BJ (cell line): Measurements from ENCODE around the gene MLLT10. TPM values are rescaled to one million over a fixed set of nuclear protein-coding genes. Genes with fewer than 3 reads are reported as not detected.

Experiments
- CTCF ChIA-PET: fragments of 350-600 bp; formaldehyde crosslinking; extraction: SDS; loops from one replicate; lab custom pipeline; 2021; ENCODE audit warnings: antibody characterized with exemption, inconsistent platforms; lab: Yijun Ruan, JAX
- POLR2A ChIA-PET: fragments of 300-600 bp; sonication (Branson Sonifier 250); formaldehyde crosslinking; extraction: SDS; loops from one replicate; lab custom pipeline; 2021; ENCODE audit warnings: antibody characterized with exemption; lab: Charles Lee
- DNase-seq: peaks from one replicate; pipeline ENCODE4 v3.0.0-alpha.2; 2011; ENCODE audit warnings: low read depth
- H3K27me3 ChIP-seq: 2 replicates; pipeline ENCODE4 v1.6.0; 2011; ENCODE audit warnings: low read length; ENCODE audit not compliant: control insufficient read depth, insufficient read depth
- H3K36me3 ChIP-seq: 2 replicates; pipeline ENCODE4 v1.5.1; 2011; ENCODE audit warnings: low read length; ENCODE audit not compliant: control insufficient read depth, insufficient read depth
- H3K4me3 ChIP-seq: 2 replicates; pipeline ENCODE4 v1.5.1; 2011; ENCODE audit warnings: low read depth, mild to moderate bottlenecking, control low read depth, low read length
- polyA plus RNA-seq: library from polyadenylated mRNA; depleted of rRNA; stranded (reverse); fragments of >200 nt; gene quantifications from 2 replicates; pipeline ENCODE4 v1.2.3, GENCODE V29; 2011; rRNA removed
- small RNA-seq: library from RNA; depleted of rRNA; stranded (forward); fragments of <200 nt; gene quantifications from one replicate; pipeline ENCODE3, GENCODE V24; 2012; ENCODE audit warnings: low replicate concordance, low read depth; ENCODE audit not compliant: insufficient read length
- TF ChIP-seq, protein P1 (sequence below): IDR thresholded peaks from 2 replicates; pipeline ENCODE4 v1.5.1; 2011; ENCODE audit warnings: low read depth, mild to moderate bottlenecking, control low read depth, inconsistent platforms, low read length, moderate library complexity; ENCODE audit not compliant: insufficient read depth

MLLT10 gene
- polyA plus RNA-seq, 1 experiment: 30.2 TPM

DNA sequence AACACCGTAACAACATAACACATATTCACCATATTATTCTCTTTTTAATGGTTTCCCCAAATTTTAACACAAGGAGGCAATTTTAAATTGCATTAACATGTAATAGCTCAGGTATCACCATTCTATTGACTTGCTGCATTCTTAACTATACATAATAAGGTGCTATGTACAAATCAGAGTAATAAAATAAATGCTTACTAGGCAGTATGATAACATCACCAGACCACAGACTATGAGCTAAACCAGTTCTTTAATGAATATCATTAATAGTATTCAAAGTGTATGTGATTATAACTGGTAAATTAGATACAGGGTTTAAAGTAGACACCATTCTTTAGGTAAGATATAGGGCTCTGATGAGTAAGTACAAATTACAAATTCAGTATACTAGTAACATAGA lies 242.9 kb downstream of the MLLT10 start:
- H3K4me3 ChIP-seq: no peak overlapping the region
- TF ChIP-seq, protein P1, sequence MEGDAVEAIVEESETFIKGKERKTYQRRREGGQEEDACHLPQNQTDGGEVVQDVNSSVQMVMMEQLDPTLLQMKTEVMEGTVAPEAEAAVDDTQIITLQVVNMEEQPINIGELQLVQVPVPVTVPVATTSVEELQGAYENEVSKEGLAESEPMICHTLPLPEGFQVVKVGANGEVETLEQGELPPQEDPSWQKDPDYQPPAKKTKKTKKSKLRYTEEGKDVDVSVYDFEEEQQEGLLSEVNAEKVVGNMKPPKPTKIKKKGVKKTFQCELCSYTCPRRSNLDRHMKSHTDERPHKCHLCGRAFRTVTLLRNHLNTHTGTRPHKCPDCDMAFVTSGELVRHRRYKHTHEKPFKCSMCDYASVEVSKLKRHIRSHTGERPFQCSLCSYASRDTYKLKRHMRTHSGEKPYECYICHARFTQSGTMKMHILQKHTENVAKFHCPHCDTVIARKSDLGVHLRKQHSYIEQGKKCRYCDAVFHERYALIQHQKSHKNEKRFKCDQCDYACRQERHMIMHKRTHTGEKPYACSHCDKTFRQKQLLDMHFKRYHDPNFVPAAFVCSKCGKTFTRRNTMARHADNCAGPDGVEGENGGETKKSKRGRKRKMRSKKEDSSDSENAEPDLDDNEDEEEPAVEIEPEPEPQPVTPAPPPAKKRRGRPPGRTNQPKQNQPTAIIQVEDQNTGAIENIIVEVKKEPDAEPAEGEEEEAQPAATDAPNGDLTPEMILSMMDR: no peak
- DNase-seq: no peak
- CTCF ChIA-PET: no interaction called here
- no peaks in the 10 kb centered on the region for H3K36me3 ChIP-seq
- H3K27me3 ChIP-seq: no peaks in the 10 kb centered on the region
- POLR2A ChIA-PET: no interaction called here

DNA sequence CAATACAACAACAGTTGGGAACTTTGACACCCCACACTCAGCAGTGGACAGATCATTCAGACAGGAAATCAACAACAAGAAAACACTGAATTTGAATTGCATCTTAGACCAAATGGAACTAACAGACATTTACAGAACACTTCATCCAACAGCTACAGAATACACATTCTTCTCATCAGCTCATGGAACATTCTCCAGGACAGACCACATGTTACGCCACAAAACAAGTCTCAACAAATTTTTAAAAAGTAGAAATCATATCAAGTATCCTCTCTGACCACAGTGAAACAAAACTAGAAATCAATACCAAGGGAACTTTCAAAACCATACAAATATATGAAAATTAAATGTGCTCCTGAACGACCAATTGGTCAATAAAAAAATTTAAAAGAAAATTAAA lies 257.2 kb downstream of the MLLT10 start:
- ChIA-PET CTCF (interaction anchor here (1.0 kb wide), 1 partner anchor 9 kb away, joined by 4 read pairs; no protein-coding TSS in a partner anchor), POLR2A (no interaction called here)
- no peaks in the 10 kb centered on the region for H3K27me3 ChIP-seq
- TF ChIP-seq, protein P1: no peak
- DNase-seq: no peak
- no peak overlapping the region for H3K4me3 ChIP-seq
- H3K36me3 ChIP-seq: no peaks in the 10 kb centered on the region

Small RNA genes within 50 kb of the gene (small RNA-seq; reads per million reads assigned to genes)
- gene MIR1915 (not detected), gene RN7SKP219 (not detected), gene RNU6-1141P (0.63 reads per million), gene RNU6-306P (not detected)

Other genes with a start within 250 kb of the MLLT10 start
- 0.27 and 0.60 TPM in 2 replicates for gene SKIDA1, start 8.6 kb upstream of the MLLT10 start, polyA plus RNA-seq